NCI-H2029 treated with DMSO at 0.1 percent for 48 hours (cell line): Measurements from ENCODE around the gene SPIC.

Experiments
- DNase-seq: peaks from one replicate; lab custom pipeline; 2025; lab: John Stamatoyannopoulos, UW

Gene SPIC

GRCh38 chr12:101536069-101536674, 61.0 kb downstream of the SPIC start:
- no peak for DNase-seq
